Anterior cingulate cortex (tissue), 58 donors: ENCODE measurements around the gene CUL5.

ENCODE experiments used
- DNase-seq, 58 donors: peaks; one replicate each; lab custom pipeline; 2025; lab: John Stamatoyannopoulos, UW

The CUL5 gene

GRCh38 chr11:108008656-108009496, at the start of gene CUL5:
Gene CUL5 (plus strand): TSS chr11:108008898. CDS start chr11:108009349, 451 bp downstream.
- DNase-seq, result peak; percentile 50 to 90 (median 83)

DNA sequence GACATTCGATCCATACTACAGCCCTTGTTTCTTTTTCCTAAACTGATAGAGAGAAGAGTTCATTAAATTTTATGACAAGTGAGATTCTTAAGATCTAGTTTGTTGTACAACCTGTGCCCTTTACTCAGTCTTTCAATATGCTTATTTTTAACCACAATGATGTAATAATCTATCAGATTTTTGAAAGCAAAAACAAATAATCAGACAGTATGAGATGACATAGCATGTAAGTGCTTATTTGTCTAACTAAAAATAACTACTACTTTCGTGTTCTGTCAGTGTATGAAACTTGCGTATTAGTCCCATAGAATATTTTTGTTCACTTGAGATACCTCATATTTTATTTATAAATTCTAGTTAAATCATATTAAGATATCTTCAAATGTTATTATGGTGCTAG, 47.2 kb upstream of the CUL5 start:
- no peak for DNase-seq

GRCh38 chr11:107962181-107962580, 46.5 kb upstream of the CUL5 start:
- DNase-seq, result no peak

DNA sequence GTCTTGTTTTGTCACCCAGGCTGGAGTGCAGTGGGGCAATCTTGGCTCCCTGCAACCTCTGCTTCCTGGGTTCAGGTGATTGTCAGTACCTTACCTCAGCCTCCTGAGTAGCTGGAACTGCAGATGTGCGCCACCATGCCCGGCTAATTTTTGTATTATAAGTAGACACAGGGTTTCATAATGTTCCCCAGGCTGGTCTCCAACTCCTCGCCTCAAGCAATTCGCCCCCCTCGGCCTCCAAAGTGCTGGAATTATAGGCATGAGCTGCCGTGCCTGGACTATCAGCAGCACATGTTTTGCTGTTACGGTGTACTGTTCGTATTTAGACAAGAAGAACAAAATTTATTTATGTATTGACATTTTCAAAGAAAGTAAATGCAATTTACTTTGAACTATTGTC, 45.6 kb upstream of the CUL5 start:
- DNase-seq, result no peak

DNA sequence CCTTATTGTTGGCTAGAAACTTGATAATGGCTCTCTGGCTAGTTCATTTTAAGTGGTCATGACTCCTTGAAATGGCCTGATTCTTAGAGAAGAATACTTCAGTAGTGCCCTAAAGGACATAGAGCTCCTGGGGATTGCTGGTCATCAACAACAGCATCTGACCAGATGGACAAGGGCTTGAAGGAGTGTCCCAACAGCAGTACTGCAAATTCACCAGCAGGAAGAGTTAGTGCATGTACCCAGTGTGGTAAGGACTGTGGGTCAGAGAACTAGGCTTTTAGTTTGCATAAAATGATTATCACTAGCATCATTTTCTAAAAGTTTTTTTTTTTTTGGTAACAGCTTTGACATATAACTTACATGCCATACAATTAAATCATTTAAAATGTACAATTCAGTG, 39.5 kb upstream of the CUL5 start:
- no peak for DNase-seq

DNA sequence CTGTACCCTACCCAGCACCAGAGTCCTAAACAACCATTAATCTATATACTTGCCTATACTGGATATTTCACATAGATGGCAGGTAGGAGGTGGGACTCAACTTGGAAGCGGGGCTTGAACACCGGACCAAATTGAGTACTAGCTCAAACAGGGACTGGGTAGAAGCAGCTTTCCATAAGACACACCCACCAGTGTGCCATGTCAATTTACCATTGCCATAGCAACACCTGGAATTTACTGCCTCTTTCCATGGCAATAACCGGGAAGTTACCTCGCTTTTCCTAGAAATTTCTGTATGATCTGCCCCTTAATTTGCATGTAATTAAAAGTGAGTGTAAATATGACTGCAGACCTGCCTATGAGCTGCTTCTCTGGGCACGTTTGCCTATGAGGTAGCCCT, 38.6 kb upstream of the CUL5 start:
- DNase-seq, result no peak

- DNase-seq, result no peak
These were observed 35.1 kb upstream of the CUL5 start for GRCh38 chr11:107973641-107974040.

GRCh38 chr11:107988397-107989158, 20.1 kb upstream of the CUL5 start:
- DNase-seq, result no peak

GRCh38 chr11:107991868-107992414, 16.8 kb upstream of the CUL5 start:
- no peak for DNase-seq

GRCh38 chr11:107996006-107996776, 12.5 kb upstream of the CUL5 start:
- DNase-seq, result no peak

DNA sequence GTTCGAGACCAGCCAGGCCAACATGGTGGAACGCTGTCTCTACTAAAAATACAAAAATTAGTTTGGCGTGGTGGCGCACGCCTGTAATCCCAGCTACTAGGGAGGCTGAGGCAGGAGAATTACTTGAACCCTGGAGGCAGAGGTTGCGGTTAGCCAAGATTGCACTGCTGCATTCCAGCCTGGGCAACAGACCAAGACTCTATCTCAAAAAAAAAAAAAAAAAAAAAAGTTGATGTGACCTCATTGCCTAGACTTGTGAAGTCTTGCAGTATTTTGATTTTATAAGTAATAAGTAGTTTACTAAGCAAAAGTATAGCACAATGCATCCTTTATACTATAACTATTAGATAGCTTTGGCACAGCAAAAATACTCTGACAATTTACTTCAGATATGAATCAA, 9.9 kb upstream of the CUL5 start:
- no peak for DNase-seq

DNA sequence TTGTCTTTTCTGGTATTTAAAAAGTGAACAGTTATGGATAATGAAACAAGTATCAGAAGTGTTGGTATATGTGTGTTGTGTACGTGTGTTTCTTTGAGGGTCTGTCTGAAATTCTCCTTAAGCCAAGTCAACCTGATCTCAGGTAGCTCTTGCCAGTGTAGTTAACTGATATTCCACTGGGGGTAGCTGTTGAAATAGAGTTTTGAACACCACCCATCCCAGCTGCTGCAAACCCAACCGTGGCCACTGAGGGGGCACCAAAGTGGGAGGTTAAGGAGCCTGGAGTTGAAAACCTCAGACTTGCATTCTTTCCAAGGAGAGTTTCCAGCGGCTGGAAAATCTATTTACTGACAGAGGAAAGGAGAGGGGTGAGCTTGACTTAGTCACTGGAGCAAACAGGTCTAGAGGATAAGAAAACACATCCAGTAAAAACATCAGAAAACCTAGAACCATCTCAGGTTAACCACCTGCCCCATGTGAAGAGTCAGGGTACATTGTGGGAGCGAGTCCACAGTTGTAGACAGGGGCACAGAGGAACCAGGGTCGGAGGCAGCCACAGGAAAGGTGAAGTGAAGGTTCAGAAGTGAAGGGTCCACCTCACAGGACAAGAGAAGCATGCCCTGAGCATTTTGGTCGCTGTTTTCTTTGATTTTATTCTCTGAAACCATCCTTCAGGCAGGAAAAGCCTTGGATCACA, 8.8 kb upstream of the CUL5 start:
- DNase-seq, result no peak

- no peak for DNase-seq
These were observed 6.2 kb upstream of the CUL5 start for GRCh38 chr11:108002476-108002875.

DNA sequence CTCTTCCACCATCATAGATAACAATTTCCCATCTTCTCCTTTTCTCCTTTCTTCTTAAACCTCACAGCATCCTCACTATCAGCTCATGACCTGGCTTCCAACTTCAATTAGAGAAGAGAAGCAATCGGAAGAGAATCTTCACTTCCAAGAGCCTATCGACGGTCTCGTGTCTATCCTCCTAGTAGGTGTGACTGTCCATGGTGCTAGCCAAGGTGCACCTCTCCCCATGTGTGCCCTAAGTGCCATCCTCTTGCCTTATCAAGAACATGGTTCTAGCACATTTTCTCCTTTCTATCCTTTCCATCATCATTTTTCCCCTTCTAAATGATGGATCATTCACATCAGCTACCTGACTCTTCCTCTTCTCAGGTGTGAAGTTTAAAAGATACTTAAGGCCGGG, 5.1 kb upstream of the CUL5 start:
- no peak for DNase-seq

- DNase-seq, result peak in 1 of 58 donors; percentile 1
These were observed 879 bp upstream of the CUL5 start for GRCh38 chr11:108007819-108008218.

DNA sequence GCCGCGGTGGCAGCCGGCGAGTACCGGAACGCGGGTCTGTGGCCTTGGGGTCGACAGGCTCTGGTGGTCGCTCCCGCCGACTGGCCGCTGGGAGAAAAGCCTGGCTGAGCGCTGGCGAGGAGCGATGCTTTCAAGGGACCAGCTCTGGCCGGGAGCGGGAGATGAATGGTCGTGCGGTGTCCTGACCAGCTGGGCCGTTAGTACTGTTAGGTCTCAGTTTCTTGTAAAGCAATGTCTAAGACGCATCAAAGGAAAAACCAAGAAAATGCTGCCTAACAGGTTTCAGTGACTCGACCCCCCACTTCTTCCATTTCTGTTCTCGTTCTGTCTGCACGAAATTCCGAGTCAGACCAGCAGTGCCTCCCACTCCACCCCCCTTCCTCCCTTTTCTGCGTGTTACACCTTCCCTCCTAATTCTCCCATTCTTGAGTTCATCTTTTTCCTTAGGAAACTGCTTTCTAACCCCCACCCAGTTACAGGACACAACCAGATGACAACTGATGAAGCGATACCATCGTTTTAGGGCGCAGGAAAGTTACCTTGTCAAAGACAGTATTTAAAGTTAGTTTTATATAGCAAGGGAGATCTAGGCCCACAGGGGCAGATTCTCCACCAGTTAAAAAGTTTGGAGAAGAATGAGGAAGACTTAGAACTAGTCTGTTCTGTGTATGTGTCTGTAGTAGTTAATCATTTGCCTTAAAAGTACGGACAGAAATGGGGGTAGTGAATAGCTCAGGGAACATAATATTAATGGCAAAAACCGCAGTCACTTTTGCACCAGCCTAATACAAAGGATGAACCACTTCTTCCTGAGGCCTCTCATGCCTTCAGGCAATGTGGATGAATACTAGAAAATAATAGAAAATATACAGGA, 1.0 kb downstream of the CUL5 start:
- peak in 10 of 58 donors; percentile 22 to 51 (median 44) for DNase-seq

- no peak for DNase-seq
These were observed 3.5 kb downstream of the CUL5 start for GRCh38 chr11:108012139-108012725.

GRCh38 chr11:108016647-108017046, 7.9 kb downstream of the CUL5 start:
- DNase-seq, result no peak

DNA sequence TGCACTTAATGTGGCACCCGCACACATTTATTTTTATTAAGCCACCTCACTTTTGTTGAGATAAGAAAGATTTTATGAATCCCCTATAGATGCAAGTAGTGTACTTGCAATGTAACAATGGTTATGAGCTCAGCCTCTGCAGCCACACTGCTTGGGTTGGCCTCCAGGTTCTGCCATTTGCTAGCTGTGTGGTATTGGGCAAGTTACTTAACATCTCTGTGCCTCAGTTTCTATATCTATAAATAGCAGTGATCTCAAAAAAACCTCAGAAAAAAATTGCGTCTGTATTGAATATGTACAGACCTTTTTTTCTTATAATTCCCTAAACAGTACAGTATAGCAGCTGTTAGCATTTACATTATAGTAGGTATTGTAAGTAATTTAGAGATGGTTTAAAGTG, 10.0 kb downstream of the CUL5 start:
- no peak for DNase-seq
